PC-3 (cell line): ENCODE results near the gene C11orf71. TPM values are rescaled to one million over a fixed set of nuclear protein-coding genes. Genes with fewer than 3 reads are reported as not detected.

ENCODE experiments used
- ATAC-seq: fragments of 200-7000 bp; cut with Tn5 transposase; 2 replicates; pipeline ENCODE4 v1.9.1; 2020; ENCODE audit warnings: mild to moderate bottlenecking, moderate library complexity
- Bru-seq: library from RNA; stranded (reverse); fragments of 400-500 nt; gene quantifications from one replicate; lab custom pipeline; 2021; lab: Mats Ljungman, UMichigan
- BruChase-seq, 2 experiments: library from RNA; stranded (reverse); fragments of 400-500 nt; gene quantifications; one replicate each; lab custom pipeline; 2021; lab: Mats Ljungman, UMichigan
- BruUV-seq: library from RNA; stranded (reverse); fragments of 400-500 nt; replicated peaks from 2 replicates; lab custom pipeline; 2021; lab: Mats Ljungman, UMichigan
- CTCF ChIA-PET: fragments of 300-600 bp; sonication (Branson Sonifier 250); formaldehyde crosslinking; loops from one replicate; lab custom pipeline; 2022; ENCODE audit warnings: antibody characterized with exemption; lab: Charles Lee
- POLR2A ChIA-PET: fragments of 300-600 bp; sonication (Branson Sonifier 250); formaldehyde crosslinking; loops from one replicate; lab custom pipeline; 2022; ENCODE audit warnings: antibody characterized with exemption; ENCODE audit not compliant: unreplicated experiment; lab: Charles Lee
- DNase-seq: peaks from one replicate; pipeline ENCODE4 v3.0.0-alpha.2; 2015
- H2AFZ ChIP-seq: fragments of 300-600 bp; sonication (generic); 2 replicates; pipeline ENCODE4 v1.6.0; 2016; ENCODE audit warnings: antibody characterized with exemption, low read length
- H3F3A ChIP-seq: fragments of 300-600 bp; sonication (generic); one replicate; pipeline ENCODE4 v1.6.0; 2017; ENCODE audit warnings: antibody characterized with exemption, low read length, control low read depth, mild to moderate bottlenecking; ENCODE audit not compliant: unreplicated experiment
- H3K27ac ChIP-seq: fragments of 300-600 bp; sonication (generic); 2 replicates; pipeline ENCODE4 v1.5.1; 2016; ENCODE audit warnings: mild to moderate bottlenecking, low read length
- H3K27me3 ChIP-seq: fragments of 300-600 bp; sonication (generic); 2 replicates; pipeline ENCODE4 v1.6.1; 2016; ENCODE audit warnings: low read length, mixed read lengths
- H3K36me3 ChIP-seq: fragments of 300-600 bp; sonication (generic); 2 replicates; pipeline ENCODE4 v1.6.1; 2016; ENCODE audit warnings: low read depth, mixed run types, low read length, mixed read lengths
- H3K4me1 ChIP-seq: fragments of 300-600 bp; sonication (generic); 2 replicates; pipeline ENCODE4 v1.5.1; 2016; ENCODE audit warnings: low read length; ENCODE audit not compliant: insufficient read depth
- H3K4me2 ChIP-seq: fragments of 300-600 bp; sonication (generic); 2 replicates; pipeline ENCODE4 v1.6.0; 2016; ENCODE audit warnings: low read length
- H3K4me3 ChIP-seq: fragments of 300-600 bp; sonication (generic); 2 replicates; pipeline ENCODE4 v1.5.1; 2016; ENCODE audit warnings: mild to moderate bottlenecking, low read length, mixed read lengths
- H3K79me2 ChIP-seq: fragments of 300-600 bp; sonication (generic); 2 replicates; pipeline ENCODE4 v1.6.1; 2017; ENCODE audit warnings: low read length, mixed read lengths
- H3K9ac ChIP-seq: fragments of 300-600 bp; sonication (generic); 2 replicates; pipeline ENCODE4 v1.6.0; 2016; ENCODE audit warnings: mild to moderate bottlenecking, low read length
- H3K9me2 ChIP-seq: fragments of 300-600 bp; sonication (generic); replicated peaks from 2 replicates; pipeline ENCODE4 v1.6.1; 2016; ENCODE audit warnings: mixed run types, low read length, mixed read lengths
- H3K9me3 ChIP-seq: fragments of 300-600 bp; sonication (generic); 2 replicates; pipeline ENCODE4 v1.6.1; 2016; ENCODE audit warnings: low read length, mixed read lengths
- H4K20me1 ChIP-seq: fragments of 300-600 bp; sonication (generic); 2 replicates; pipeline ENCODE4 v1.6.1; 2016; ENCODE audit warnings: low read length, mixed read lengths
- EZH2 ChIP-seq: fragments of 300-600 bp; sonication (generic); IDR thresholded peaks from one replicate; pipeline ENCODE4 v1.6.1; 2017; ENCODE audit warnings: antibody characterized with exemption, mild to moderate bottlenecking, low read length; ENCODE audit not compliant: unreplicated experiment
- EZH2phosphoT487 ChIP-seq: fragments of 300-600 bp; sonication (generic); IDR thresholded peaks from 2 replicates; pipeline ENCODE4 v1.6.1; 2018; ENCODE audit warnings: mild to moderate bottlenecking, antibody characterized with exemption, low read length, borderline replicate concordance
- intact Hi-C: fragments of 100-400 bp; cut with micrococcal nuclease; formaldehyde crosslinking; loops from 2 replicates; pipeline ENCODE4 v1.9.0; 2023
- long read RNA-seq: library from polyadenylated mRNA; unstranded; transcript quantifications from one replicate; pipeline ENCODE4 v2.0.0, GENCODE V29; 2021; ENCODE audit not compliant: unreplicated experiment
- total RNA-seq: library from RNA; depleted of rRNA; stranded (reverse); fragments of >200 nt; gene quantifications from 2 replicates; pipeline ENCODE4 v1.2.3, GENCODE V29; 2014; rRNA removed
- TF ChIP-seq, protein P1 (sequence below): fragments of 300-600 bp; sonication (generic); conservative IDR thresholded peaks from 2 replicates; pipeline ENCODE4 v1.5.1; 2017; ENCODE audit warnings: antibody characterized with exemption, low read depth, mild to moderate bottlenecking, low read length

C11orf71 gene, protein sequence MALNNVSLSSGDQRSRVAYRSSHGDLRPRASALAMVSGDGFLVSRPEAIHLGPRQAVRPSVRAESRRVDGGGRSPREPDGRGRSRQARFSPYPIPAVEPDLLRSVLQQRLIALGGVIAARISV
- total RNA-seq (5.0 and 8.1 TPM in 2 replicates), Bru-seq, nascent RNA (percentile 66 among the genes with signal in this experiment), BruChase-seq, experiment 1, labeled RNA remaining after a 6-hour chase (percentile 66 among the genes with signal in this experiment), BruChase-seq, experiment 2, labeled RNA remaining after a 2-hour chase (percentile 47 among the genes with signal in this experiment)
- long read RNA-seq, transcript C11orf71-202 (1 exons, 1,980 nt), result major isoform, 12 of 12 reads
- long read RNA-seq, partial matches to known transcripts, result 0 of 12 reads
- long read RNA-seq, other reads (novel, unspliced or antisense), result 0 of 12 reads

GRCh38 chr11:114400216-114400914 lies at the start of gene C11orf71, which contains the start of gene RBM7:
Gene C11orf71, minus strand, starts transcription at chr11:114400511. Its CDS starts 180 bp downstream, at chr11:114400331.
Gene RBM7, plus strand, starts transcription at chr11:114400666. Its CDS starts 6 bp downstream, at chr11:114400672.
- peak within 1 kb of the TSS; percentile 92 for H3K27ac ChIP-seq
- H3K9me2 ChIP-seq, result no peaks in the 10 kb centered on the region
- H2AFZ ChIP-seq, result peak within 1 kb of the TSS; percentile 78
- H4K20me1 ChIP-seq, result 0 out of 2 replicates have a peak, but pooled peaks cover 12% of the 10 kb centered on the region
- peaks cover 21% of the 10 kb centered on the region for H3K36me3 ChIP-seq
- CTCF ChIA-PET, result no interaction called here
- no TSS peak for BruUV-seq
- TF ChIP-seq EZH2 (no peak), EZH2phosphoT487 (no peak)
- TF ChIP-seq, protein P1, sequence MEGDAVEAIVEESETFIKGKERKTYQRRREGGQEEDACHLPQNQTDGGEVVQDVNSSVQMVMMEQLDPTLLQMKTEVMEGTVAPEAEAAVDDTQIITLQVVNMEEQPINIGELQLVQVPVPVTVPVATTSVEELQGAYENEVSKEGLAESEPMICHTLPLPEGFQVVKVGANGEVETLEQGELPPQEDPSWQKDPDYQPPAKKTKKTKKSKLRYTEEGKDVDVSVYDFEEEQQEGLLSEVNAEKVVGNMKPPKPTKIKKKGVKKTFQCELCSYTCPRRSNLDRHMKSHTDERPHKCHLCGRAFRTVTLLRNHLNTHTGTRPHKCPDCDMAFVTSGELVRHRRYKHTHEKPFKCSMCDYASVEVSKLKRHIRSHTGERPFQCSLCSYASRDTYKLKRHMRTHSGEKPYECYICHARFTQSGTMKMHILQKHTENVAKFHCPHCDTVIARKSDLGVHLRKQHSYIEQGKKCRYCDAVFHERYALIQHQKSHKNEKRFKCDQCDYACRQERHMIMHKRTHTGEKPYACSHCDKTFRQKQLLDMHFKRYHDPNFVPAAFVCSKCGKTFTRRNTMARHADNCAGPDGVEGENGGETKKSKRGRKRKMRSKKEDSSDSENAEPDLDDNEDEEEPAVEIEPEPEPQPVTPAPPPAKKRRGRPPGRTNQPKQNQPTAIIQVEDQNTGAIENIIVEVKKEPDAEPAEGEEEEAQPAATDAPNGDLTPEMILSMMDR, result peak; percentile 17; the same call in 1 of the 2 replicates
- peak; percentile 100 for DNase-seq
- H3K4me1 ChIP-seq, result peaks cover 40% of the 10 kb centered on the region
- H3K4me3 ChIP-seq, result peak within 1 kb of the TSS; percentile 94
- peaks cover 69% of the 10 kb centered on the region for H3K79me2 ChIP-seq
- intact Hi-C loops, result loop anchor here (1.0 to 5.0 kb wide), 3 partner anchors 39 to 162 kb away; partner anchors contain the start of gene REXO2
- H3K9me3 ChIP-seq, result no peaks in the 10 kb centered on the region
- no peaks in the 10 kb centered on the region for H3K27me3 ChIP-seq
- H3K4me2 ChIP-seq, result peak within 1 kb of the TSS; percentile 80
- peak; percentile 88 for ATAC-seq
- POLR2A ChIA-PET, result no interaction called here
- peak within 1 kb of the TSS; percentile 98 for H3K9ac ChIP-seq
- no peaks in the 10 kb centered on the region for H3F3A ChIP-seq

- H3K4me2 ChIP-seq, result no peak overlapping the region
- intact Hi-C loops, result no loop called here
- no peaks in the 10 kb centered on the region for H3K9me2 ChIP-seq
- TF ChIP-seq EZH2phosphoT487 (no peak), EZH2 (no peak)
- TF ChIP-seq, protein P1, result no peak
- no peak overlapping the region for H3K9ac ChIP-seq
- peaks cover 9% of the 10 kb centered on the region; the same call in 1 of the 2 replicates for H4K20me1 ChIP-seq
- no peak overlapping the region for H3K27ac ChIP-seq
- BruUV-seq, result no TSS peak
- H3F3A ChIP-seq, result no peaks in the 10 kb centered on the region
- POLR2A ChIA-PET, result no interaction called here
- H3K9me3 ChIP-seq, result no peaks in the 10 kb centered on the region
- H3K79me2 ChIP-seq, result peaks cover 13% of the 10 kb centered on the region
- H3K27me3 ChIP-seq, result no peaks in the 10 kb centered on the region
- no peak for ATAC-seq
- CTCF ChIA-PET, result interaction anchor here (0.6 kb wide), 1 partner anchor 100 kb away, joined by 3 read pairs; no protein-coding TSS in a partner anchor
- no peak overlapping the region for H3K4me3 ChIP-seq
- H2AFZ ChIP-seq, result no peak overlapping the region
- no peak for DNase-seq
- H3K36me3 ChIP-seq, result peaks cover 37% of the 10 kb centered on the region; the same call in 1 of the 2 replicates
- 0 out of 2 replicates have a peak, but pooled peaks cover 8% of the 10 kb centered on the region for H3K4me1 ChIP-seq
Observed at GRCh38 chr11:114449845-114450244, 49.5 kb upstream of the C11orf71 start.
